GM12878 (cell line): Measurements from ENCODE around the gene CCDC144A. TPM values are rescaled to one million over a fixed set of nuclear protein-coding genes. Genes with fewer than 3 reads are reported as not detected.

Experiments used
- ATAC-seq: fragments of 200-7000 bp; cut with Tn5 transposase; 3 replicates; pipeline ENCODE4 v1.9.1; 2020; ENCODE audit warnings: mild to moderate bottlenecking, moderate library complexity
- BruUV-seq: library from RNA; stranded (reverse); fragments of 400-500 nt; replicated peaks from 2 replicates; lab custom pipeline; 2021; lab: Mats Ljungman, UMichigan
- CTCF ChIA-PET: fragments of 300-600 bp; sonication (Branson Sonifier 250); formaldehyde crosslinking; extraction: SDS; loops from one replicate; lab custom pipeline; 2021; ENCODE audit warnings: inconsistent platforms; lab: Yijun Ruan, JAX
- POLR2A ChIA-PET: fragments of 350-600 bp; formaldehyde crosslinking; extraction: SDS; loops from one replicate; lab custom pipeline; 2021; ENCODE audit warnings: inconsistent platforms; lab: Charles Lee
- RAD21 ChIA-PET: fragments of 300-600 bp; sonication (Branson Sonifier 250); formaldehyde crosslinking; loops from one replicate; lab custom pipeline; 2023; ENCODE audit warnings: antibody characterized with exemption; ENCODE audit not compliant: unreplicated experiment; lab: Charles Lee
- SMC1A ChIA-PET: fragments of 300-600 bp; sonication (Branson Sonifier 250); formaldehyde crosslinking; loops from one replicate; lab custom pipeline; 2023; ENCODE audit not compliant: unreplicated experiment, uncharacterized antibody; lab: Charles Lee
- DNase-seq: peaks from one replicate; pipeline ENCODE4 v3.0.0-alpha.2; 2011; ENCODE audit warnings: low read depth, low spot score
- FAIRE-seq: peaks from 3 replicates; lab custom pipeline; 2011; peaks lifted over from hg19 to GRCh38; lab: Jason Lieb, UNC
- H2AFZ ChIP-seq: 2 replicates; pipeline ENCODE4 v1.6.0; 2011; ENCODE audit warnings: low read depth, low read length, control low read depth; ENCODE audit not compliant: control insufficient read depth
- H3K27ac ChIP-seq: 2 replicates; pipeline ENCODE4 v1.5.1; 2011; ENCODE audit warnings: control low read depth; ENCODE audit not compliant: control insufficient read depth, insufficient read depth
- H3K27me3 ChIP-seq, 2 experiments: replicated peaks in 1 of 2; 2 replicates each; pipeline versions ENCODE4 v1.6.0 to v1.6.1; 2011; ENCODE audit warnings: low read length in 1 of 2; ENCODE audit not compliant: control insufficient read depth in 2 of 2, insufficient read depth in 2 of 2
- H3K36me3 ChIP-seq, 2 experiments: 2 replicates each; pipeline ENCODE4 v1.5.1; 2011; ENCODE audit warnings: low read length in 1 of 2; ENCODE audit not compliant: control insufficient read depth in 2 of 2, insufficient read depth in 2 of 2
- H3K4me1 ChIP-seq: 2 replicates; pipeline ENCODE4 v1.6.1; 2011; ENCODE audit warnings: mild to moderate bottlenecking, low read length, moderate library complexity, mixed read lengths; ENCODE audit not compliant: control insufficient read depth, insufficient read depth
- H3K4me2 ChIP-seq: 2 replicates; pipeline ENCODE4 v1.6.0; 2011; ENCODE audit warnings: control low read depth; ENCODE audit not compliant: control insufficient read depth, insufficient read depth
- H3K4me3 ChIP-seq: fragments of 200-600 bp; sonication (generic); 2 replicates; pipeline ENCODE4 v1.5.1; 2016
- H3K79me2 ChIP-seq: 2 replicates; pipeline ENCODE4 v1.6.0; 2011; ENCODE audit warnings: low read length; ENCODE audit not compliant: control insufficient read depth, insufficient read depth
- H3K9ac ChIP-seq: 2 replicates; pipeline ENCODE4 v1.8.0; 2011; ENCODE audit warnings: low read length, control low read depth, mixed read lengths; ENCODE audit not compliant: control insufficient read depth, insufficient read depth
- H3K9me3 ChIP-seq: replicated peaks from 3 replicates; pipeline ENCODE4 v1.5.1; 2011; ENCODE audit warnings: mild to moderate bottlenecking, low read length; ENCODE audit not compliant: control insufficient read depth, insufficient read depth
- H4K20me1 ChIP-seq: 2 replicates; pipeline ENCODE4 v1.6.0; 2011; ENCODE audit not compliant: control insufficient read depth, insufficient read depth
- CHD4 ChIP-seq: fragments of 200-600 bp; sonication (generic); IDR thresholded peaks from 2 replicates; pipeline ENCODE4 v1.6.1; 2016; ENCODE audit warnings: mild to moderate bottlenecking
- E4F1 ChIP-seq: fragments of 450-650 bp; IDR thresholded peaks from 2 replicates; pipeline ENCODE4 v1.6.1; 2018; ENCODE audit warnings: borderline replicate concordance, mild to moderate bottlenecking; ENCODE audit not compliant: partially characterized antibody
- FOXM1 ChIP-seq: IDR thresholded peaks from 2 replicates; pipeline ENCODE4 v1.6.1; 2012; ENCODE audit warnings: low read depth, mild to moderate bottlenecking, inconsistent platforms, low read length, moderate library complexity
- MEF2A ChIP-seq: IDR thresholded peaks from 2 replicates; pipeline ENCODE4 v1.6.1; 2011; ENCODE audit warnings: low read depth, mild to moderate bottlenecking, low read length, moderate library complexity; ENCODE audit not compliant: insufficient read depth
- MTA2 ChIP-seq: fragments of 450-650 bp; IDR thresholded peaks from 2 replicates; pipeline ENCODE4 v1.6.1; 2016; ENCODE audit warnings: low read depth, mild to moderate bottlenecking, moderate library complexity
- MTA3 ChIP-seq: IDR thresholded peaks from 2 replicates; pipeline ENCODE4 v1.6.1; 2012; ENCODE audit warnings: low read length, inconsistent platforms, borderline replicate concordance
- NR2C2 ChIP-seq: IDR thresholded peaks from 2 replicates; pipeline ENCODE4 v1.6.1; 2011; ENCODE audit warnings: borderline replicate concordance, low read depth; ENCODE audit not compliant: control insufficient read depth, insufficient read length
- PAX5 ChIP-seq: IDR thresholded peaks from 2 replicates; pipeline ENCODE4 v1.6.1; 2011; ENCODE audit warnings: low read depth, low read length, borderline replicate concordance
- RCOR1 ChIP-seq: conservative IDR thresholded peaks from 2 replicates; pipeline ENCODE4 v1.6.1; 2012; ENCODE audit warnings: low read depth, low read length, improper control_type of control experiment
- RELA ChIP-seq: fragments of 450-650 bp; IDR thresholded peaks from 2 replicates; pipeline ENCODE4 v1.8.0; 2014; ENCODE audit warnings: borderline replicate concordance; ENCODE audit not compliant: partially characterized antibody
- TCF3 ChIP-seq: IDR thresholded peaks from 2 replicates; pipeline ENCODE4 v1.6.1; 2012; ENCODE audit warnings: low read depth, mild to moderate bottlenecking, low read length, borderline replicate concordance; ENCODE audit not compliant: insufficient read depth
- YY1 ChIP-seq: IDR thresholded peaks from 2 replicates; pipeline ENCODE4 v1.6.1; 2011; ENCODE audit warnings: low read depth, mild to moderate bottlenecking, low read length
- ZNF592 ChIP-seq: fragments of 450-650 bp; IDR thresholded peaks from 2 replicates; pipeline ENCODE4 v1.6.1; 2017; ENCODE audit warnings: mild to moderate bottlenecking, moderate library complexity
- ZNF622 ChIP-seq: fragments of 450-650 bp; IDR thresholded peaks from 2 replicates; pipeline ENCODE4 v1.6.1; 2017; ENCODE audit warnings: mild to moderate bottlenecking, inconsistent platforms
- in situ Hi-C: fragments of 300-500 bp; cut with MboI; formaldehyde crosslinking; loops from 9 replicates; pipeline ENCODE4 v1.14.3; 2018; ENCODE audit warnings: mixed read lengths
- intact Hi-C: fragments of 100-400 bp; cut with micrococcal nuclease; formaldehyde crosslinking; loops from one replicate; pipeline ENCODE4 v1.14.2; 2022; ENCODE audit not compliant: unreplicated experiment
- polyA plus RNA-seq, 11 experiments: library from polyadenylated mRNA; depleted of rRNA in 4 of 11; unstranded in 6 of 11; stranded (reverse) in 5 of 11; fragments of >200 nt; fragmentation: Nextera tagmentation in 4 of 11; fragmentation: Illumina TruSeq in 1 of 11; extraction: Ambion mirVana in 4 of 11; extraction: Trizol in 1 of 11; gene quantifications; 1 replicate in 1 of 11; 2 replicates in 10 of 11; pipeline versions ENCODE4 v1.2.1 to v1.2.3, GENCODE V29; 2011 to 2016; ENCODE audit warnings: inconsistent platforms in 2 of 11, missing spikeins in 2 of 11, low read depth in 1 of 11
- total RNA-seq, 4 experiments: library from RNA; depleted of rRNA in 3 of 4; stranded (reverse); fragments of >200 nt in 3 of 4; fragmentation: Illumina TruSeq in 1 of 4; extraction: Trizol in 1 of 4; gene quantifications; 2 replicates each; pipeline versions ENCODE4 v1.2.1 to v1.2.3, GENCODE V29; 2013 to 2021
- TF ChIP-seq, protein P1 (sequence below), 3 experiments: IDR thresholded peaks in 2 of 3; conservative IDR thresholded peaks in 1 of 3; 2 replicates each; pipeline ENCODE4 v1.5.1; 2011; ENCODE audit warnings: low read depth in 3 of 3, low read length in 3 of 3, mild to moderate bottlenecking in 3 of 3, control low read depth in 2 of 3, moderate library complexity in 2 of 3, inconsistent platforms in 1 of 3, mixed read lengths in 1 of 3; ENCODE audit not compliant: control insufficient read depth in 2 of 3, insufficient read depth in 1 of 3; ENCODE audit errors: extremely low read depth in 1 of 3

The CCDC144A gene
- total and polyA plus RNA-seq, 10 of the 15 experiments (the other 5 are each of a cell fraction or from before 2014, with no cell fraction given), result 0.05 to 1.7 (median 0.79) TPM

DNA sequence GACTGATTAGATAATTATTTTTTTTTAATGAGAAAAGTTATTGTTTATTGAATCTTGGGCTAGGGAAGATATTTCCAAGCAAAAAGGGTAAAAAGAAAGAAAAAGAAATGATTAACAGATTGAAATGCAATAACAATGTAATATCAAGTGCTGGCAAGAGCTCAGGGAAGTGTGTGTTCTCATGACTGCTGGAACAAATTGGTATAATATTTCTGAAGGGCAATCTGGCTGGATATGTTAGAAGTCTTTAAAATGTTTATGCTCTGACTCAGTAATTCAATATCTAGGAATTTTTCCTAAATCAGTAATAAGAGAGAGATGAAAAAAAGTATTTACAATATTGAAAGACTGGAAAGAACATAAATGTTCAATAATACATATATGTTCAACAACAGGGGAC is 28.8 kb upstream of the CCDC144A start:
- RAD21 ChIA-PET, result no interaction called here
- intact Hi-C loops (no loop called here), in situ Hi-C loops (no loop called here)
- CTCF ChIA-PET, result no interaction called here
- Histone ChIP-seq H3K9ac (no peak overlapping the region), H3K4me3 (no peak overlapping the region), H3K27ac (no peak overlapping the region), H3K27me3 (no peaks in the 10 kb centered on the region), H3K9me3 (no peaks in the 10 kb centered on the region), H3K36me3 (no peaks in the 10 kb centered on the region), H3K4me2 (no peak overlapping the region), H3K4me1 (no peaks in the 10 kb centered on the region), H2AFZ (no peak overlapping the region), H4K20me1 (no peaks in the 10 kb centered on the region), H3K79me2 (no peaks in the 10 kb centered on the region)
- POLR2A ChIA-PET, result no interaction called here
- DNase-seq (no peak), ATAC-seq (no peak), FAIRE-seq (no peak)
- no peak for TF ChIP-seq ZNF592
- TF ChIP-seq CHD4, result no peak
- no peak for TF ChIP-seq NR2C2
- TF ChIP-seq, protein P1, sequence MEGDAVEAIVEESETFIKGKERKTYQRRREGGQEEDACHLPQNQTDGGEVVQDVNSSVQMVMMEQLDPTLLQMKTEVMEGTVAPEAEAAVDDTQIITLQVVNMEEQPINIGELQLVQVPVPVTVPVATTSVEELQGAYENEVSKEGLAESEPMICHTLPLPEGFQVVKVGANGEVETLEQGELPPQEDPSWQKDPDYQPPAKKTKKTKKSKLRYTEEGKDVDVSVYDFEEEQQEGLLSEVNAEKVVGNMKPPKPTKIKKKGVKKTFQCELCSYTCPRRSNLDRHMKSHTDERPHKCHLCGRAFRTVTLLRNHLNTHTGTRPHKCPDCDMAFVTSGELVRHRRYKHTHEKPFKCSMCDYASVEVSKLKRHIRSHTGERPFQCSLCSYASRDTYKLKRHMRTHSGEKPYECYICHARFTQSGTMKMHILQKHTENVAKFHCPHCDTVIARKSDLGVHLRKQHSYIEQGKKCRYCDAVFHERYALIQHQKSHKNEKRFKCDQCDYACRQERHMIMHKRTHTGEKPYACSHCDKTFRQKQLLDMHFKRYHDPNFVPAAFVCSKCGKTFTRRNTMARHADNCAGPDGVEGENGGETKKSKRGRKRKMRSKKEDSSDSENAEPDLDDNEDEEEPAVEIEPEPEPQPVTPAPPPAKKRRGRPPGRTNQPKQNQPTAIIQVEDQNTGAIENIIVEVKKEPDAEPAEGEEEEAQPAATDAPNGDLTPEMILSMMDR (IDR thresholded peaks at IDR 0.05 in 2 of 3, conservative IDR thresholded peaks at IDR 0.05 in 1 of 3; ENCODE audit: control insufficient read depth in 2 of 3, extremely low read depth in 1 of 3, insufficient read depth in 1 of 3, low read depth in 3 of 3, low read length in 3 of 3), result no peak
- no peak for TF ChIP-seq YY1
- no peak for TF ChIP-seq FOXM1
- no peak for TF ChIP-seq RELA
- no peak for TF ChIP-seq PAX5
- no peak for TF ChIP-seq RCOR1
- no peak for TF ChIP-seq ZNF622
- TF ChIP-seq MEF2A, result no peak
- no peak for TF ChIP-seq TCF3
- TF ChIP-seq MTA3, result no peak
- TF ChIP-seq MTA2, result no peak
- no peak for TF ChIP-seq E4F1
- SMC1A ChIA-PET, result no interaction called here
- no TSS peak for BruUV-seq
